Measurements from ENCODE around the gene PSMF1. TPM values are rescaled to one million over a fixed set of nuclear protein-coding genes. Genes with fewer than 3 reads are reported as not detected.

The PSMF1 gene
- total and polyA plus RNA-seq, 4 donors = 43.6 to 126 (median 83.8) TPM

DNA sequence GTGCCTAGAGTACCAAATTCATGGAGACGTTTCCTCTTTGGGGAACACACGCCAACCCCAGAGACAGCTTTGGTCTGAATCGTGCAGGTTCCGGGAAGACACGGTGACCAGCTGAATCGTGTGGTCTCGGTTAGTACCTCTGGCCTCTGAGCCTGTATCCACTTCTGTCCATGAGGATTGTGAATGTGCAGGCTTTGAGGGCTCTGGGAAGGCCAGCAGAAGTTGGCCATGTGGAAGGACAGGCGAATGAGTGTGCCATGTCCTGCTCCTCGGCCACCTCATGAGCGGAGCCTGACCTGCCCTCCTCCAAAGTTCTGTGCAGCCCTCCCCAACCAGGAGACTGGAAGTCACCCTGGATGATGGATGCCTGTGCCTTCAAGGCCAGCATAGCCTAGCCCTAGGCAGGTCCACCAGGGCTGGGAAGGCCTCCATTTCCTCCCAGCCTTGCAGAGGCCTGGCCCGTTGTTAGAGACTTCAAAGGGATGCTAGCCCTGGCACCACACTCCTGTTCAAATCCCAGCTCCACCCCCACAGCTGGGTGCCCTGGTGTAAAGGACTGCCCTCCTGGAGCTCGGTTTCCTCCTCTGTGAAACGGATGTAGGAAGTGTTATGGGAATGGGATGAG lies 68.1 kb downstream of the PSMF1 start:
- Histone ChIP-seq H3K4me1 (ENCODE audit: control insufficient read depth in 4 of 4, insufficient read depth in 4 of 4, low read length in 3 of 4) (peaks cover 12 to 32% (median 27%) of the 10 kb centered on the region in 4 donors), H3K9ac (ENCODE audit: low read depth in 1 of 2, low read length in 2 of 2) (no peak overlapping the region), H3K27me3 (ENCODE audit: control insufficient read depth in 4 of 4, insufficient read depth in 4 of 4, low read length in 3 of 4) (no peaks in the 10 kb centered on the region), H3K9me3 (ENCODE audit: control insufficient read depth in 4 of 4, low read length in 3 of 4) (no peaks in the 10 kb centered on the region), H3K4me3 (ENCODE audit: low read depth in 1 of 3, low read length in 3 of 3) (no peak overlapping the region), H3K36me3 (ENCODE audit: control insufficient read depth in 4 of 4, insufficient read depth in 3 of 4, low read depth in 1 of 4, low read length in 3 of 4) (no peaks in the 10 kb centered on the region), H3K27ac (ENCODE audit: low read depth in 1 of 2, low read length in 2 of 2) (no peak overlapping the region)
- TF ChIP-seq GABPA (IDR thresholded peaks at IDR 0.05 in 1 of 2, conservative IDR thresholded peaks at IDR 0.05 in 1 of 2) = no peak
- no peak for TF ChIP-seq TAF1 (conservative IDR thresholded peaks at IDR 0.05)
- TF ChIP-seq CTCF (IDR thresholded peaks at IDR 0.05; ENCODE audit: low read depth, low read length, missing input control) = no peak
- TF ChIP-seq, protein P1, sequence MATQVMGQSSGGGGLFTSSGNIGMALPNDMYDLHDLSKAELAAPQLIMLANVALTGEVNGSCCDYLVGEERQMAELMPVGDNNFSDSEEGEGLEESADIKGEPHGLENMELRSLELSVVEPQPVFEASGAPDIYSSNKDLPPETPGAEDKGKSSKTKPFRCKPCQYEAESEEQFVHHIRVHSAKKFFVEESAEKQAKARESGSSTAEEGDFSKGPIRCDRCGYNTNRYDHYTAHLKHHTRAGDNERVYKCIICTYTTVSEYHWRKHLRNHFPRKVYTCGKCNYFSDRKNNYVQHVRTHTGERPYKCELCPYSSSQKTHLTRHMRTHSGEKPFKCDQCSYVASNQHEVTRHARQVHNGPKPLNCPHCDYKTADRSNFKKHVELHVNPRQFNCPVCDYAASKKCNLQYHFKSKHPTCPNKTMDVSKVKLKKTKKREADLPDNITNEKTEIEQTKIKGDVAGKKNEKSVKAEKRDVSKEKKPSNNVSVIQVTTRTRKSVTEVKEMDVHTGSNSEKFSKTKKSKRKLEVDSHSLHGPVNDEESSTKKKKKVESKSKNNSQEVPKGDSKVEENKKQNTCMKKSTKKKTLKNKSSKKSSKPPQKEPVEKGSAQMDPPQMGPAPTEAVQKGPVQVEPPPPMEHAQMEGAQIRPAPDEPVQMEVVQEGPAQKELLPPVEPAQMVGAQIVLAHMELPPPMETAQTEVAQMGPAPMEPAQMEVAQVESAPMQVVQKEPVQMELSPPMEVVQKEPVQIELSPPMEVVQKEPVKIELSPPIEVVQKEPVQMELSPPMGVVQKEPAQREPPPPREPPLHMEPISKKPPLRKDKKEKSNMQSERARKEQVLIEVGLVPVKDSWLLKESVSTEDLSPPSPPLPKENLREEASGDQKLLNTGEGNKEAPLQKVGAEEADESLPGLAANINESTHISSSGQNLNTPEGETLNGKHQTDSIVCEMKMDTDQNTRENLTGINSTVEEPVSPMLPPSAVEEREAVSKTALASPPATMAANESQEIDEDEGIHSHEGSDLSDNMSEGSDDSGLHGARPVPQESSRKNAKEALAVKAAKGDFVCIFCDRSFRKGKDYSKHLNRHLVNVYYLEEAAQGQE (IDR thresholded peaks at IDR 0.05) = no peak
- TF ChIP-seq SP1 (IDR thresholded peaks at IDR 0.05) = no peak
- no peak for TF ChIP-seq HNF4G (IDR thresholded peaks at IDR 0.05)
- TF ChIP-seq HNF4A (conservative IDR thresholded peaks at IDR 0.05) = no peak
- TF ChIP-seq RXRA (IDR thresholded peaks at IDR 0.05) = no peak
- no peak for TF ChIP-seq RAD21 (IDR thresholded peaks at IDR 0.05)
- TF ChIP-seq MAX (IDR thresholded peaks at IDR 0.05) = no peak
- TF ChIP-seq, protein P2, sequence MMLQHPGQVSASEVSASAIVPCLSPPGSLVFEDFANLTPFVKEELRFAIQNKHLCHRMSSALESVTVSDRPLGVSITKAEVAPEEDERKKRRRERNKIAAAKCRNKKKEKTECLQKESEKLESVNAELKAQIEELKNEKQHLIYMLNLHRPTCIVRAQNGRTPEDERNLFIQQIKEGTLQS (IDR thresholded peaks at IDR 0.05) = no peak
- TF ChIP-seq NR2F2 (IDR thresholded peaks at IDR 0.05) = no peak
- no peak for TF ChIP-seq FOXA2 (IDR thresholded peaks at IDR 0.05)
- no peak for TF ChIP-seq FOXA1 (IDR thresholded peaks at IDR 0.05)
- no peak for TF ChIP-seq EGR1 (IDR thresholded peaks at IDR 0.05; ENCODE audit: low read depth in 2 of 2)
- TF ChIP-seq YY1 (IDR thresholded peaks at IDR 0.05) = no peak
- TF ChIP-seq, protein P3, sequence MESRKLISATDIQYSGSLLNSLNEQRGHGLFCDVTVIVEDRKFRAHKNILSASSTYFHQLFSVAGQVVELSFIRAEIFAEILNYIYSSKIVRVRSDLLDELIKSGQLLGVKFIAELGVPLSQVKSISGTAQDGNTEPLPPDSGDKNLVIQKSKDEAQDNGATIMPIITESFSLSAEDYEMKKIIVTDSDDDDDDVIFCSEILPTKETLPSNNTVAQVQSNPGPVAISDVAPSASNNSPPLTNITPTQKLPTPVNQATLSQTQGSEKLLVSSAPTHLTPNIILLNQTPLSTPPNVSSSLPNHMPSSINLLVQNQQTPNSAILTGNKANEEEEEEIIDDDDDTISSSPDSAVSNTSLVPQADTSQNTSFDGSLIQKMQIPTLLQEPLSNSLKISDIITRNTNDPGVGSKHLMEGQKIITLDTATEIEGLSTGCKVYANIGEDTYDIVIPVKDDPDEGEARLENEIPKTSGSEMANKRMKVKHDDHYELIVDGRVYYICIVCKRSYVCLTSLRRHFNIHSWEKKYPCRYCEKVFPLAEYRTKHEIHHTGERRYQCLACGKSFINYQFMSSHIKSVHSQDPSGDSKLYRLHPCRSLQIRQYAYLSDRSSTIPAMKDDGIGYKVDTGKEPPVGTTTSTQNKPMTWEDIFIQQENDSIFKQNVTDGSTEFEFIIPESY (IDR thresholded peaks at IDR 0.05) = no peak
- no peak for TF ChIP-seq JUND (IDR thresholded peaks at IDR 0.05)
- DNase-seq (ENCODE audit: low spot score) = no peak
- 70% methylated on average over 13 of the region's 13 CpGs for WGBS
